Sigmoid colon (tissue), 3 donors: Measurements from ENCODE around the gene FLNB.

Experiments used
- CTCF ChIP-seq, 4 experiments: fragments of 450-650 bp in 3 of 4; fragments of 200-600 bp in 1 of 4; IDR thresholded peaks; one replicate each; pipeline ENCODE4 v1.5.1; 2016 to 2019; ENCODE audit warnings: antibody characterized with exemption in 4 of 4, mild to moderate bottlenecking in 3 of 4, moderate library complexity in 2 of 4
- POLR2A ChIP-seq, 2 donors: fragments of 450-650 bp; IDR thresholded peaks; one replicate each; pipeline ENCODE4 v1.6.1; 2016; ENCODE audit warnings: antibody characterized with exemption in 2 of 2, mild to moderate bottlenecking in 2 of 2, moderate library complexity in 2 of 2

- TF ChIP-seq CTCF (IDR thresholded peaks at IDR 0.05) (no peak), POLR2A (IDR thresholded peaks at IDR 0.05) (no peak)
Measured at GRCh38 chr3:58085616-58086015, 77.4 kb downstream of the FLNB start.
